Stimulated activated CD8-positive, alpha-beta memory T cell treated with anti-CD3 and anti-CD28 coated beads, Interleukin-7, amount 100 ng/mL, for 48 hours (primary cell): ENCODE results near the gene ISCU.
"Not testable (repeated sequence)": the region's sequence is repeated elsewhere in the genome, so short reads cannot be mapped to it uniquely, and the experiment has no call there.

Source experiments
- DNase-seq, 2 donors: peaks; one replicate each; pipeline ENCODE4 v3.0.0-alpha.2; 2020; ENCODE audit warnings: low read depth in 1 of 2; ENCODE audit errors: extremely low read depth in 1 of 2

Gene ISCU

DNA sequence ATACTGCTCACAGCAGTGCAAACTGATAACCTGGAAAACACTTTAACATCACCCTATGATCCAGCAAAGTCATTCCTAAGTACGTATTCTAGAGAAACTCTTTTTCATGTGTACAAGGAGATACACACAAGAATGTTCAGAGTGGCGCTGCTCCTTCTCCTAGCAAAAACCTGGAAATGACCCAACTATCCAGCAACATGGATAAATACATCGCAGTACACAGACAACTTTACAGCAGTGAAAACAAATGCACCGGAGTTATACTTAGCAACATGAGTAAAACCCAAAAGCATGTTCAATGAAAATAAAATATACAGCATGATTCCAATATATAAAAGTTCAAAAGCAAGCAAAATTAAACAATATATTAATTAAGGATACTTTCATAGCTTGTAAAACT is 20.1 kb upstream of the ISCU start:
- no peak for DNase-seq

GRCh38 chr12:108543652-108544051 is 18.7 kb upstream of the ISCU start:
- DNase-seq, result no peak

DNA sequence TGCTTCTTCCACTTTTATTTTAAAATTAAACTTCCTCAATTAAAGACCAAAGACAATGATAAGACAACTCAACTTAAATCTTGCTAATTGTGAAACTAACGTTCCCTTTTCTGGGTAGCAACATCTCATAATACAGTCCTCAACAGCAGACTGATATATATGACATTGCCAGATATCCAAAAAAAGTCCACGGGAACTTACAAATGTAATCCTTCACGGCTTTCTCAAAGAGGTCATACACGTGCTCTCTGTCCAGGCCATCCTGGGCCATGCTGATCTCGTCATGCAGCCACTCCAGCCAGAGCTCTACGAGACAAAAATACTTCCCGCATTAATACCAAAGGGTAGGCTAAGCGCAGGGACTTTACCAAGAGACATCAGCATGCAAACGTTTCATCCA is 14.7 kb upstream of the ISCU start:
- DNase-seq, result no peak

DNA sequence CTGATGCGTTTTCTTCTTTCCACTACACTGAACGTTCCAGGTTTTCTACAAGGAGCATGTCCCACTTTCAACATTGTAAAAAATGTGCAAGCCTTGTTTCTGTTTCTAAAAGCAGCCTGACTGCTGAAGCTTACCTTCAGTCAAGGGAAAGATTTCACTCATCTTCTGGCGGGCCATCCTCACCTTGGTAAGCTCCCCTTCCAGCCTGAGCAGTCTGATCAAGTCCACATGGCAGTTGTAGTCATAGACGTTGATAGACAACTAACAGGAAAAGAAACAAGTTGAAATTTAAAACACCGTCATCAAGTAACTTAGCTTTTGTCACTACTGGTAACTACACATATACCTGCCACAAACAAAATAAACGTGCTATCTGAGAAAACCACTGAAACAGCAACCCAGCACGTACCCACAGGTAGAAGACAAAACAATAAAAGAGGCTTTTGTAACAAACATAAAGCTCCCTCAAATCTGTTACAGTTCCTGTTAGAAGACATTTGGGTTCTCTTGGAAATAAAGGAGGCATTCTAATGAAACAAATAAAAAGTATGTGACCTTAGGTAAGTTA is 13.4 kb upstream of the ISCU start:
- DNase-seq, result no peak

DNA sequence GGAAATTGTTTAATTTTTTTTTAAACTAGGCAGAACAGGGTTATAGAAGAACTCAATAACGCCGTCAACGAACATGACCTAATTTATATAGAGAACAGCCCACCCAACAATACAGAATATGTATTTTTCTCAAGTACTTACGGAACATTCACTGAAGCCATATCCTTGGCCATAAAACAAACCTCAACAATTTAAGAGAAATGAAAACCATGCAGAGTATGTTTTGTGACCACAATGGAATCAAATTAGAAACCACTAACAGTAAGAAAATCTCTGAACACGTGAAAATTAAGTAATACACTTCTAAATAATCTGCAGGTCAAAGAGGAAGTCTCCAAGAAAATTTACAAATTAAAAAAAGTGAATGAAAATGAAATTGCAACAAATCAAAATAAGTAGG is 10.9 kb upstream of the ISCU start:
- no peak for DNase-seq

DNA sequence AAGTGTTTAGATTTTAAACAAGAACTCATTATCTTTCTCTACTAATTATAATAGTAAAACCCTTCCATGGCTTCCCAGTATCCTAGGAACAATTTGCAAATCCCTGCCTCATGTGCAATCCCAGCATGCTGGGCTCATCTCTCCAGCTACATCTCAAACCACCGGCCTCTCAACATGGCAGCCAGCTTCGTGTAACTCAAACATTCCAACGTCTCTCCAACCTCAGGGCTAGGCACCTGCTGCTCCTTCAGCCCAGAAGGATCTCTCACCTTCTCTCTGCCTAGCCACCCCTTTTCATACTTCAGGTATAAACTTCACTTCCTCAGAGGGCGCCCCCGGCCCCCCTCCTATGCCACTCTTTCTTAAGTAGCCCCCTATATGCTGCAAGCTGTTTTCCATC is 8.6 kb upstream of the ISCU start:
- no peak for DNase-seq

DNA sequence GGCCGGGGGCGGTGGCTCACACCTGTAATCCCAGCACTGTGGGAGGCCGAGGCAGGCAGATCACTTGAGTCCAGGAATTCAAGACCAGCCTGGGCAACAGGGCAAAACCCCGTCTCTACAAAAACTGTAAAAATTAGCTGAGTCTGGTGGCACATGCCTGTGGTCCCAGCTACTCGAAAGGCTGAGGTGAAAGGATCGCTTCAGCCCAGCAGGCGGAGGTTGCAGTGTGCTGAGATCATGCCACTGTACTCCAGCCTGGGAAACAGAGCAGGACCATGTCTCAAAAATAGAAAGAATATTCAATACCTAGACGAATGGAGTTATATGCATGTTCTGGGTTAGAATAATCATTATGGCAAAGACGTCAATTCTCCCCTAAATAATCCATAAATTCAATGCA is 7.0 kb upstream of the ISCU start:
- DNase-seq, result not testable (repeated sequence)

DNA sequence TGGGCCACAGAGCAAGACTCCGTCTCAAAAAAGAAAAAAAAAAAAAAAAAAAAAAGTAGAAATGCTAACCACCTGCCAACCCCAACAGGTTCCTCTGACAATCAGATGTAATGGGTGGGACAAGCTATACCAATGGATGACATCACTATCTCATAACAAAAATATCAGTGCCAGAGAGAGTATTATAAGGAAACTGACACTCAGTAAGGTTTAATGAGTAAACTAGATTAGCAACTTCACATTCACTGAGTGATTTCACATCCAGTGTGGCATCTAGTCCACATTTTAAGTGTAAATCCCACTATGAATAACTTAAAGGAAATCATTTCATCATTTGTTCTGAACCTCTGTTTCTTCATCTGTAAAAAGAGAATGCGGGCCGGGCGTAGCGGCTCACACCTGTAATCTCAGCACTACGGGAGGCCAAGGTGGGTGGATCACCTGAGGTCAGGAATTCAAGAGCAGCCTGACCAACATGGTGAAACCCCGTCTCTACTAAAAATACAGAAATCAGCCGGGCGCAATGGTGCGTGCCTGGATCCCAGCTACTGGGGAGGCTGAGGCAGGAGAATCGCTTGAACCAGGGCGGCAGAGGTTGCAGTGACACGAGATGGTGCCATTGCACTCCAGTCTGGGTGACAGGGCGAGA is 3.3 kb upstream of the ISCU start:
- no peak for DNase-seq

DNA sequence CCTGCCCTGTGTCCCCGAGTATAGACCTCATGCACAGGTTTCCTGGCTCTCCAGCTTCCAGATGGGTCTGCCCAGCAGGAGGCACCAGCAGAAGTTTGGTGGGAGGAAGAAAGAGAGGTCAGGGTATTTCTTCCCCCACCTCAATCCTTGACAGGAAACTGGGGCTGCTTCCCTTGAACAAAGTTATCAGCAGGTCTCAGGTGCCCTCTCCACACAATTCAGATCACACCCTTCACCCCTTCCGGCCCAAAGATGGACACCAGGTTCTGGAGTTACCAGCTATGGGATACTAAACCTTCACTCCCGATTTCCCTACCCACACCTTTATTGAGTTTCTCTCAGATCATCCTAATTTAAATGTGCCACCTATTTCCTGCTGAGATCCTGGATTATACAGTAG is 2.6 kb upstream of the ISCU start:
- no peak for DNase-seq

DNA sequence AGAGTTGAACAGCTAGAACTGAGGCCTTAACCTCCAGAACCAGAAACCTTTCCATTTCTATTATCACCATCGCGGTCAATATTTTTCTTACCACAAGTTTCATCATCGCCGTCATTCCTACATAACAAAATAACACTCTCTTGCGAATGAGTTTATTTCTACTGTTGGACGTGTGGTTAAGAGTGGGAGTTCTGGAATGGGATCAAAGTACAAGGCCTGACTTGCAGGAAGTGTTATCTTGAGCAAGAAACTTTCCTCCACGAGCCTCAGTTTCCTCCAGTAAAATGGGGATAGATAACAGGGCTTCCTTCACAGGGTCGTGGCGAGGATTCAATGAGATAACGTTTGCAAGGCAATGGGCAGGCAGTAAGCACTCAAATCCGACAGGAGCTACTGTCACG is 2.1 kb upstream of the ISCU start:
- no peak for DNase-seq

DNA sequence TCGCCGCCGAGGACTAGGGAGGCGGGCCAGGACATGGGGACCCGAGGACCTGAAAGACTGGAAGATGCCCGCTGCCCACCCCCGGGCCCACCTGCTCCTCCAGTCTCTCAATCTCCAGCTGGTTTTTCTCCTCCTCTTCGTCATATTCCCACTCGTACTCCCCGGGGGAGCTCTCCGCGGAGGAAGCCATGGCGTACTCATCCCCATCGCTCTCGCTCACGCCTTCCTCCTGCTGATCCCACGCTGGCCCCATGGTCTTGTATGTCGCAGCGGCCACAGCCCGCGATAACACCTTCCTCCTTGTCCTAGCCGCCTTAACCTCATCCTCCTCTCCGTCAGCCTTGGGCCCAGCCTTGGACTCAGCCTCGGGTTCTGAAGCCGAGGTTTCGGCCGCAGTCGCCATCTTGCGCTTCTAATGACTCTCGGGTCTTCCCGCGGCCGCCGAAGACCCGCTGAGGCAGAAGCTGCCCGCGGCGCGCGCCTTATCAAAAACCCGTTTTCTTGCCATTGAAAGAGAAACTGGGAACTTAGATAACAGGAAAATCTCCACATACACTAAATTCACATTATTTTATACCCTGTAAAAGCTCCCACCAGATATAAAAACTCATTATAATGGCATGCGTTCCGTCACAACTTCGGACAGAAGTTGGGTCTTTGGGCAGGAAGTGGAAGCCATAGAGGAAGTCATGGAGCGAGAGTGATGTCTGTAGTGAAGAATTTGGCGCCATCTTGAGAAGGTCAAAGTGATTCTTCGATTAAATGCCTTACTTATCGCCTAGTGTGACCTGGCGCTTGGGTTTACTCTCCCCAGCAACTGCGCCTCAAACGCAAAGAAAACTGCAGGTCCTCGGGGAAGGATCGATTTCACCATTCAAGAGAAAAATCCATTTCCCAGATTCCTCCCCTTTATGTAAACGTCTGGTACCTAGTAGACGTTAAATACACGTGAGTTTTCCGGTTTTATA is 1.4 kb upstream of the ISCU start, which contains the start of gene SART3:
SART3 (minus strand) TSS at position 422 of the 968 bp plus-strand sequence; CDS start at position 403, 19 bp downstream.
- peak; percentile 69 to 72 for DNase-seq

- no peak for DNase-seq
Observed at GRCh38 chr12:108561852-108562347, 496 bp upstream of the ISCU start.

- DNase-seq, result peak; percentile 64 to 80
Observed at GRCh38 chr12:108563136-108563803, 874 bp downstream of the ISCU start.

DNA sequence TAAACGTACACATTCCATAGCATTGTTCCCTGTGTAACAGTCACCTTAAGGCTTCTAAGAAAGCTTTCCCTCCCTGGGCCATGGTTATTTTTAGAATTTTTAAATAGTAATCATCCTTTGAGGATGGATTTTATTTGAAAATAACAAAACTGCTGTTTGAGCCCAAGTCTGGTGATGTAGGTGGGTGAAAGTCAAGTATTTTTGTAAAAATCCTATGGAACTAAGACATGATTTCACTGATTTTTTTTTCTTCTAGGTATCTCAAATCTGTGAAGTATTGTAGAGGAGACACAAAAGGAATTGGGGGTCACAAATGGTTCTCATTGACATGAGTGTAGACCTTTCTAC is 1.4 kb downstream of the ISCU start:
- DNase-seq, result no peak

GRCh38 chr12:108564724-108565123 is 2.3 kb downstream of the ISCU start:
- DNase-seq, result no peak

- no peak for DNase-seq
Observed at GRCh38 chr12:108565146-108565545, 2.8 kb downstream of the ISCU start.

- peak in 1 of 2 donors; percentile 50 for DNase-seq
Observed at GRCh38 chr12:108565976-108566375, 3.6 kb downstream of the ISCU start.

- DNase-seq, result no peak
Observed at GRCh38 chr12:108566452-108566851, 4.1 kb downstream of the ISCU start.

DNA sequence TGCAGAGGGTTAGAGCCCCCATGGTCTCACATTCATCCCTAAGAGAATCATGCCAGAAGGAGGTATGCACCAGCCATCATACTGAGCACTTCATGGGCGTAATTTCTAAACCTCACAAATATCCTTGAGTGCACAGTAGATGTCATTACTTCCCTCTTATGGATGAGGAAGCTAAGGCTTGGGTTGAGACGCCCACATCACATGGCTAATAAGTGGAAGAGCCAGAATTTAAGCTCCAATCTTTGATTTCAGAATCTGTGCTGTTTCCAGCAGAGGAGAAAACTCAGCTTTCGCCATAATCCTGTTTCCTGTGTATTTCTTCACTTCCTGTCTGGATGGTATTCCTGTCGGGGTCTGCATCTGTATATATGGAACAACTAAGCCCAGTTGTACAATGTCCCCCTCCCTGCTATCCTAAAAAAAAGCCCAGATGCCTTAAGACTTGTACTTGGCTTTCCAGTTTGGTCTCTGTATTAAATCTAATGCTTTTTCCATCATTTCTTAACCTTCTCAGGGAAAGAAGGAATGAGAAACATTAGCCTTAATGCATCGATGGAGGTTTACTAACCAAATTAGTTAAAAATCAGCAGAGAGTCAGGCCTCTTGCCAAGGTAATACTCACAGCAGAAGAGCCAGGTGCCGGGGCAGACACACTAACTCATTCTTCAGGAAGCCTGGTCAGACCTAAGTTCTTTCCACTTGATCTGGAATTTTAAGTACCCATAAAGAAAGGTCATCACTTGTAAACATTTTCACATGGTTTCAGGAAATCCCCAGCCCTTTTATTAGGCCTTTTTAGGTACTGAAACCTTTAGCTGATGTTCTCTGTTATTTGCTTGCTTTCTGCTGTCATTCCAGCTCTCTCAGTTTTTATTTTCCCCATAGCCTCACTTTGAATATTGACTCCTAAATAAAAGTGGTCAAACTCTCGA is 5.3 kb downstream of the ISCU start:
- no peak for DNase-seq
